ENCODE data around the gene CAMK2B.

- no peak for TF ChIP-seq CTCF (IDR thresholded peaks at IDR 0.05 in 4 of 5, conservative IDR thresholded peaks at IDR 0.05 in 1 of 5)
- no peak for TF ChIP-seq POLR2A (IDR thresholded peaks at IDR 0.05)
These were observed 50.8 kb downstream of the CAMK2B start for GRCh38 chr7:44274623-44274975.

All from gastrocnemius medialis (tissue), 4 donors.